Measurements from ENCODE around the gene GPX5. TPM values are rescaled to one million over a fixed set of nuclear protein-coding genes. Genes with fewer than 3 reads are reported as not detected.

GPX5 gene
- total RNA-seq, 1 donor, result not detected

- TF ChIP-seq CTCF (IDR thresholded peaks at IDR 0.05; ENCODE audit: insufficient read depth, low read depth, low read length), result no peak
- DNase-seq (ENCODE audit: low read depth), result no peak
- no peak overlapping the region for H3K4me3 ChIP-seq (ENCODE audit: low read depth, low read length)
Measured at GRCh38 chr6:28568515-28569108, 42.9 kb downstream of the GPX5 start.

GRCh38 chr6:28569748-28570147 is 44.1 kb downstream of the GPX5 start:
- no peak for DNase-seq (ENCODE audit: low read depth)
- no peak overlapping the region for H3K4me3 ChIP-seq (ENCODE audit: low read depth, low read length)
- TF ChIP-seq CTCF (IDR thresholded peaks at IDR 0.05; ENCODE audit: insufficient read depth, low read depth, low read length), result no peak

GRCh38 chr6:28580475-28580874 is 54.8 kb downstream of the GPX5 start:
- H3K4me3 ChIP-seq (ENCODE audit: low read depth, low read length), result no peak overlapping the region
- no peak for DNase-seq (ENCODE audit: low read depth)
- TF ChIP-seq CTCF (IDR thresholded peaks at IDR 0.05; ENCODE audit: insufficient read depth, low read depth, low read length), result peak; percentile 7

GRCh38 chr6:28583463-28583862 is 57.8 kb downstream of the GPX5 start:
- H3K4me3 ChIP-seq (ENCODE audit: low read depth, low read length), result no peak overlapping the region
- TF ChIP-seq CTCF (IDR thresholded peaks at IDR 0.05; ENCODE audit: insufficient read depth, low read depth, low read length), result no peak
- no peak for DNase-seq (ENCODE audit: low read depth)

Other genes with a start within 250 kb of the GPX5 start
- 5.6 and 6.8 TPM in 2 replicates for gene PGBD1, start 244.3 kb upstream of the GPX5 start, total RNA-seq
- 3.5 and 3.9 TPM in 2 replicates for gene ZSCAN31, start 189.7 kb upstream of the GPX5 start, total RNA-seq
- 3.2 and 4.7 TPM in 2 replicates for gene ZKSCAN3, start 175.9 kb upstream of the GPX5 start, total RNA-seq
- gene ZSCAN12, start 126.1 kb upstream of the GPX5 start, total RNA-seq, result 6.9 and 8.1 TPM in 2 replicates
- gene ZSCAN23, start 82.4 kb upstream of the GPX5 start, total RNA-seq, result 4.3 and 9.0 TPM in 2 replicates
- not detected in 2 replicates for gene GPX6, start 10.1 kb upstream of the GPX5 start, total RNA-seq

All from fibroblast of villous mesenchyme (primary cell).